ENCODE measurements around the gene MTOR. TPM values are rescaled to one million over a fixed set of nuclear protein-coding genes. Genes with fewer than 3 reads are reported as not detected.

The MTOR gene
- total and polyA plus RNA-seq, 10 of the 15 experiments (the other 5 are each of a cell fraction or from before 2014, with no cell fraction given): 6.6 to 41.8 (median 29.8) TPM

GRCh38 chr1:11285883-11286734, 23.8 kb upstream of the MTOR start:
- in situ Hi-C loops (cut with MboI) (no loop called here), intact Hi-C loops (cut with micrococcal nuclease; ENCODE audit: unreplicated experiment) (no loop called here)
- ChIA-PET RAD21 (ENCODE audit: unreplicated experiment) (no interaction called here), SMC1A (ENCODE audit: uncharacterized antibody, unreplicated experiment) (interaction anchor here (1.1 kb wide), 1 partner anchor 8 kb away, joined by 3 read pairs; no protein-coding TSS in a partner anchor), CTCF (interaction anchor here (1.3 kb wide), 1 partner anchor 359 kb away, joined by 4 read pairs; no protein-coding TSS in a partner anchor), POLR2A (no interaction called here)
- no peak overlapping the region for H3K27ac ChIP-seq (ENCODE audit: control insufficient read depth, insufficient read depth)
- ATAC-seq (no peak), FAIRE-seq (no peak), DNase-seq (ENCODE audit: low read depth, low spot score) (no peak)
- H4K20me1 ChIP-seq (ENCODE audit: control insufficient read depth, insufficient read depth): peaks cover 4% of the 10 kb centered on the region
- no peak overlapping the region for H2AFZ ChIP-seq (ENCODE audit: control insufficient read depth, low read depth, low read length)
- peaks cover 12% of the 10 kb centered on the region for H3K79me2 ChIP-seq (ENCODE audit: control insufficient read depth, insufficient read depth, low read length)
- H3K27me3 ChIP-seq (replicated peaks in 1 of 2; ENCODE audit: control insufficient read depth in 2 of 2, insufficient read depth in 2 of 2, low read length in 1 of 2): no peaks in the 10 kb centered on the region
- no TSS peak for BruUV-seq (replicated peaks)
- no peak overlapping the region for H3K4me2 ChIP-seq (ENCODE audit: control insufficient read depth, insufficient read depth)
- H3K4me1 ChIP-seq (ENCODE audit: control insufficient read depth, insufficient read depth, low read length): peaks cover 3% of the 10 kb centered on the region
- 96% methylated on average over 7 of the region's 7 CpGs for WGBS (ENCODE audit: insufficient coverage, insufficient replicate concordance, low lambda C conversion rate, missing lambda C conversion rate)
- H3K9ac ChIP-seq (ENCODE audit: control insufficient read depth, insufficient read depth, low read length): no peak overlapping the region
- TF ChIP-seq RAD21 (IDR thresholded peaks at IDR 0.05; ENCODE audit: insufficient read depth, low read depth, low read length) (0 out of 2 replicates have a peak, but pooled peaks have one; percentile 3), CTCF (IDR thresholded peaks at IDR 0.05 in 2 of 3, conservative IDR thresholded peaks at IDR 0.05 in 1 of 3; ENCODE audit: control insufficient read depth in 2 of 3, extremely low read depth in 1 of 3, insufficient read depth in 1 of 3, low read depth in 3 of 3, low read length in 3 of 3) (peak in 2 of 3 experiments; percentile 14 to 26; a peak in 3 of 6 replicates), TCF3 (IDR thresholded peaks at IDR 0.05; ENCODE audit: borderline replicate concordance, insufficient read depth, low read depth, low read length) (no peak)
- H3K4me3 ChIP-seq: no peak overlapping the region
- H3K36me3 ChIP-seq (ENCODE audit: control insufficient read depth in 2 of 2, insufficient read depth in 2 of 2, low read length in 1 of 2): peaks cover 4 to 19% of the 10 kb centered on the region in 2 experiments
- no peaks in the 10 kb centered on the region for H3K9me3 ChIP-seq (replicated peaks; ENCODE audit: control insufficient read depth, insufficient read depth, low read length)
